Common myeloid progenitor, CD34-positive (primary cell): ENCODE data around the gene ADARB2.

Source experiments
- CTCF ChIA-PET: fragments of 350-600 bp; sonication (Branson Sonifier 250); formaldehyde crosslinking; loops from one replicate; lab custom pipeline; 2021; ENCODE audit warnings: antibody characterized with exemption; lab: Charles Lee
- POLR2A ChIA-PET: fragments of 350-600 bp; sonication (Branson Sonifier 250); formaldehyde crosslinking; loops from one replicate; lab custom pipeline; 2021; ENCODE audit warnings: antibody characterized with exemption; lab: Charles Lee
- DNase-seq, 3 donors: peaks; one replicate each; pipeline versions ENCODE4 v3.0.0 to v3.0.0-alpha.2; 2013
- H3K27ac ChIP-seq, 2 experiments: 1 replicate in 1 of 2; 2 replicates in 1 of 2; pipeline ENCODE4 v1.7.0; 2013; ENCODE audit warnings: inconsistent platforms in 2 of 2, low read length in 2 of 2, mild to moderate bottlenecking in 2 of 2, low read depth in 1 of 2, moderate library complexity in 1 of 2; ENCODE audit not compliant: severe bottlenecking in 2 of 2, insufficient read depth in 1 of 2, poor library complexity in 1 of 2
- H3K27me3 ChIP-seq, 5 experiments: replicated peaks in 2 of 5; 1 replicate in 3 of 5; 2 replicates in 2 of 5; pipeline versions ENCODE4 v1.6.1 to v1.7.0; 2013; ENCODE audit warnings: low read length in 4 of 5, mild to moderate bottlenecking in 2 of 5, moderate library complexity in 2 of 5, inconsistent platforms in 1 of 5; ENCODE audit not compliant: insufficient read depth in 5 of 5, control insufficient read depth in 4 of 5
- H3K36me3 ChIP-seq, 4 experiments: 1 replicate in 2 of 4; 2 replicates in 2 of 4; pipeline versions ENCODE4 v1.6.1 to v1.7.0; 2013; ENCODE audit warnings: low read length in 3 of 4, control low read depth in 1 of 4, mild to moderate bottlenecking in 1 of 4; ENCODE audit not compliant: control insufficient read depth in 4 of 4, insufficient read depth in 4 of 4
- H3K4me1 ChIP-seq, 4 experiments: 1 replicate in 3 of 4; 2 replicates in 1 of 4; pipeline versions ENCODE4 v1.6.1 to v1.7.1; 2013; ENCODE audit warnings: low read length in 3 of 4, mild to moderate bottlenecking in 3 of 4, control low read depth in 1 of 4, inconsistent platforms in 1 of 4, moderate library complexity in 1 of 4; ENCODE audit not compliant: control insufficient read depth in 4 of 4, insufficient read depth in 4 of 4; ENCODE audit errors: control extremely low read depth in 1 of 4
- H3K4me3 ChIP-seq, 7 experiments: 1 replicate in 4 of 7; 2 replicates in 3 of 7; pipeline versions ENCODE4 v1.5.1 to v1.7.0; 2013; ENCODE audit warnings: mild to moderate bottlenecking in 7 of 7, low read length in 6 of 7, moderate library complexity in 6 of 7, inconsistent platforms in 2 of 7, low read depth in 2 of 7, control low read depth in 1 of 7; ENCODE audit not compliant: insufficient read depth in 4 of 7, control insufficient read depth in 1 of 7; ENCODE audit errors: extremely low read depth in 1 of 7
- H3K9me3 ChIP-seq, 5 experiments: 1 replicate in 4 of 5; 2 replicates in 1 of 5; pipeline versions ENCODE4 v1.6.1 to v1.7.1; 2013; ENCODE audit warnings: low read length in 4 of 5, mild to moderate bottlenecking in 2 of 5, inconsistent platforms in 1 of 5, low read depth in 1 of 5, moderate library complexity in 1 of 5; ENCODE audit not compliant: control insufficient read depth in 4 of 5, insufficient read depth in 2 of 5; ENCODE audit errors: control extremely low read depth in 1 of 5
- WGBS: methylation state at CpG from one replicate; pipeline ENCODE4 v1.1.5; 2013; ENCODE audit not compliant: insufficient coverage; 5-methylcytosine and 5-hydroxymethylcytosine counted together

The ADARB2 gene

DNA sequence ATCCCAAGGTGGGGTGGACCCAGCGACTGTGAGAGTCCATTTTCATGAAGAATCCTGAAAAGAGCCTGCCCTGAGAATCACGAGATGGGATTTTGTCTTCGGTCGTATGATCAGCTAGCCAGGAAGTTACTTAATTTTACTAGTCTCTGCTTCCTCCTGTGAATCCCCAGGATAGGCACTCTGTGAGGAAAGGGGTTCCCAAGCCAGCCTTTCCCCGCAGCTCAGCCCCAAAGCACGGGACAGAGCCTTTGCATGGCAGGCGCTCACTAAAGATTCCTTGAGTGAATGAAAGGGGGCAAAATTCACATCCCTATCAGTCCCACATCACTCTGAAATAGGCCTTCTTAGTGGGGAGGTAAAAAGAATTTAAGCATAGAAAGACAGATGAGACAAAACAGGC, 219.6 kb downstream of the ADARB2 start:
- 96% methylated on average over 4 of the region's 7 CpGs for WGBS
- CTCF ChIA-PET = no interaction called here

DNA sequence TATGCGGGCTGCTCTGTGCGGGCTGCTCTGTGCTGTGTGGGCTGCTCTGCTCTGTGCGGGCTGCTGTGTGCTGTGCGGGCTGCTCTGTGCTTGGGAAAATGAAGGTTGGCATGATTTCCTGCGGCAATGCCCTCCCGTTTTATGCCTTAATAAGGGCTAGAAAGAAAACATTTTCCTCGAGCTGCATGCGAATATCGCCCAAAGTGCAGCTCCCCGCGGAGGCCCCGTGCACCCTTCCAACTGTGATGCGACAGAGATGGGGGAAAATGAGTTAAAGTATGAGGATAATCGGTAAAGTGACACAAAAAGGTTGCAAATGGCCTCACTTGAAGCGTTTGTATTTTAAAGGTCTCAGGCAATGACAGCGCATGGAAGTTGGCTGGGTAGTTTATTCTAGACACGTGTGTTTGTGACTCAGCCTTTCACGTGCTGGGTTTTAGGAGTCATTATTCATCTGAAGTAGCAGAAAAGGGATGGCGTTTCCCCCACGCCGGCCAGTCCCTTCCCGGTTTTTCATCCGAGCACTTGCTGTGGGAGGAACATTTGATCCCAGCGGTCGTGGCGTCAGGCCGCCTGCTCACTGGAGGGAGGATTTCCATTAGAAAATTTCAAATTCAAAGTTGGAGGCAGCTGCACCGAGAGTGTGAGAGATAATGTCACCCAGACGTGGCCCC, 220.7 kb downstream of the ADARB2 start:
- no peak for DNase-seq
- H3K4me1 ChIP-seq = no peaks in the 10 kb centered on the region
- no peaks in the 10 kb centered on the region for H3K36me3 ChIP-seq
- H3K4me3 ChIP-seq = no peak overlapping the region
- POLR2A ChIA-PET = no interaction called here
- H3K27ac ChIP-seq = no peak overlapping the region
- H3K27me3 ChIP-seq = no peaks in the 10 kb centered on the region
- CTCF ChIA-PET = no interaction called here
- H3K9me3 ChIP-seq = no peaks in the 10 kb centered on the region
- 88% methylated on average over 26 of the region's 29 CpGs for whole genome bisulfite sequencing

More for the DNA sequence above, 219.6 kb downstream of the ADARB2 start:
- Histone ChIP-seq H3K9me3 (no peaks in the 10 kb centered on the region), H3K27ac (no peak overlapping the region), H3K27me3 (peaks cover 0 to under 1% (median 0%) of the 10 kb centered on the region in 5 experiments), H3K4me1 (no peaks in the 10 kb centered on the region), H3K4me3 (no peak overlapping the region), H3K36me3 (no peaks in the 10 kb centered on the region)
- POLR2A ChIA-PET = no interaction called here
- no peak for DNase-seq

DNA sequence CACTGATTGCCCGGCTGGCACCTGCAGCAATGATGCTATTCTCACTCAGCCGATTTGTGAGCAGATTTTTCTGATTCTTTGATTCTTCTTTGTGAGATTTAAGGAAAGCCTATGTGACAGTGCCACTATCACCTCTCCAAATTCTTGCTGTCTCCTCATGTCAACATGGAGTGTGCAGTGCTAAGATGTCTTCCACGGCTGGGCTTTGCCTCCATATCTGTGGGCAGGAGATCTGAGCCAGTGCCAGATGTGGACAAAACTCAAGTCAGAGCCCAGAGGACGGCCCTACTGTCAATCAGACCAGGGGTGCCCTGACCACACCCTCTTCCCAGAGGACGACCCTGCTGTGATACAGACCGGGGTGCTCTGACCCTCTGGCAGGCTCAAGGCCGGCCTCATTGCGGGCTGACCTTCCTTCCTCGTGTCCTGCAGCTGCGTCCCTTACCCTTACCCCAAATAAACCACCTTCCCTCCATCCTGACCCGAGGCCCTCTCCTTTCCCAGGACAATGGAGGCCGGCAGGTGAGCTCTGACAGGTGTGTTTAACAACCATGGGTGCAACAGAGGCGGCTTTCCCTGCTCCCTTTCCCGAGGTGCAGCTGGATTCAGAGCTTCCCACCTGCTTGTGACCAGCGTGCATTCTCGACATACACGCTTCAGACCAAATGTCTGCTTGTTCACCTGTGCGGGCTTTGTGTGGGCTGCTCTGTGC, 221.4 kb downstream of the ADARB2 start:
- H3K27ac ChIP-seq = no peak overlapping the region
- H3K36me3 ChIP-seq = no peaks in the 10 kb centered on the region
- no peaks in the 10 kb centered on the region for H3K27me3 ChIP-seq
- no peak for DNase-seq
- ChIA-PET POLR2A (no interaction called here), CTCF (interaction anchor here (1.1 kb wide), 1 partner anchor 95 kb away, joined by 3 read pairs; no protein-coding TSS in a partner anchor)
- no peaks in the 10 kb centered on the region for H3K4me1 ChIP-seq
- H3K9me3 ChIP-seq = no peaks in the 10 kb centered on the region
- no peak overlapping the region for H3K4me3 ChIP-seq
- 92% methylated on average over 17 of the region's 18 CpGs for WGBS

DNA sequence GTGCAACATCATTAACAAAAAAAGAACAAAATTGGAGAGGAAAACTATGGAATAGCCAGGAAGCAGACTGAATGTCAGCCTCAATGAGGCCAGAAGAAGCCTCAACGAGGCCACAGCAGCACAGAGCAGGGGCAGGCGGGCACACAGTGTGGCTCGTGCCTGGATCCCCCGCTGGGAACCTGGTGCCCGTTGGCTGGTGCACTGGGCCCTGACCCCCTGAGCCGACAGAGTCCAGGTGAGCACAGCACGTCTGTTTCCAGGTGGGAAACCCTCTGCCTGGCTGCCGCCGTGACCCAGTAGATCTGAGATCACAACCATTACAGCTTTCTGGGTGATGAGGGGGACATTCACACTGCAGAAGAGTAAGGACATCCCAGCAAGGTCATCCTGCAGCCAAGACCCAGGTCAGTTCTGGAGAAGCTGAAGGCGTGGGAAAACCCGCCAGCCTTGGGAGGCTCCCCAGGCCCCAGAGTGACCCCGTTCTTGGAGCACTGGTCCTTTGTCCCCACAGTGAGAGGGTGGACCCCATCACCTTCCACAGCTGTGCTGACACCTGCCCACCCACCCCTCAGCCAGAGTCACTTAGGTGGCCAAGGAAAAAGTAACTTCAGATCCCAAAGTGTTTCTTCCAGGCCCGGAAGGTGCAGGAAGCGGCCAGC, 222.1 kb downstream of the ADARB2 start:
- ChIA-PET CTCF (interaction anchor here (1.1 kb wide), 1 partner anchor 95 kb away, joined by 3 read pairs; no protein-coding TSS in a partner anchor), POLR2A (no interaction called here)
- no peak overlapping the region for H3K4me3 ChIP-seq
- DNase-seq = no peak
- no peaks in the 10 kb centered on the region for H3K27me3 ChIP-seq
- WGBS = 97% methylated on average over 14 of the region's 14 CpGs
- H3K9me3 ChIP-seq = no peaks in the 10 kb centered on the region
- no peaks in the 10 kb centered on the region for H3K36me3 ChIP-seq
- H3K27ac ChIP-seq = no peak overlapping the region
- H3K4me1 ChIP-seq = no peaks in the 10 kb centered on the region

DNA sequence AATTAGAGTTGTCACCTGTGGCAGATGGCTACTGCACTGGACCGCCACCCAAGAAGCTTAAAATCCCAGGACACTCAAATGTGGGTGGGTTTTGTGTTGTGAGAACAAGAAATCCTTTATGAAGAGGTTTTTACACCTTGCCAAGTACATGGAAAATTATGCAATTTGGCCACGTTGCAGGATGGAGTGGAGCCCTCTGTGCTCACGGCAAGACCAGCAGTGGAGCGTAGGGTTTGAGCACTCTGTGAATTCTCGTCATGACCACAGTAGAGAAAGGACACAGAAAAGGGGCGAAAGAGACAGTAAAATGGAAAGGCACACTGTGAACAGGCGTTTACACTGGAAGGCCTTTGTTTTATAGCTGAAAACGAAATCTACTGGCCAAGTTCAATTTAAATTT, 222.6 kb downstream of the ADARB2 start:
- H3K36me3 ChIP-seq = no peaks in the 10 kb centered on the region
- DNase-seq = no peak
- POLR2A ChIA-PET = no interaction called here
- H3K27ac ChIP-seq = no peak overlapping the region
- no peaks in the 10 kb centered on the region for H3K9me3 ChIP-seq
- no peaks in the 10 kb centered on the region for H3K4me1 ChIP-seq
- no peak overlapping the region for H3K4me3 ChIP-seq
- CTCF ChIA-PET = interaction anchor here (1.1 kb wide), 1 partner anchor 94 kb away, joined by 3 read pairs; no protein-coding TSS in a partner anchor
- 93% methylated on average over 8 of the region's 8 CpGs for WGBS
- no peaks in the 10 kb centered on the region for H3K27me3 ChIP-seq

DNA sequence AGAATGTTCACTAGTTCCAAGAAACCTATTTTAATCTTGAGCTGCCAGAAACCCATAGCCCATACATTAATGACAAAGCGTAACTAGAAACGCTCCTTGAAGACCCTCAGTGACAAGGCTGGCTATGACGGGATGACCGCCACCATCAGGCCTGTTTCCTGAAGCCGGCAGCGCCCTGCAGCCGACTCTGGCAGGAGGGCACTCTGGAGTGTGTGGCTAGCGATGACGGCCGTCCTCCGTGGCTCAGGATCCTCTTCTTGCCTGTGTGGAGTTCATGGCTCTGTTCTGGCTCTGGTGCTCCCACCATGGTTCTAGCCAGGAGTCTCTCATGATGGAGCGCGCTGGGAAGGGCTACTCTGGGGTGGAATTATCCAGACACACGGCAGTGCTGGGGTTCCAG, 224.1 kb downstream of the ADARB2 start:
- no peak overlapping the region for H3K4me3 ChIP-seq
- H3K27me3 ChIP-seq = no peaks in the 10 kb centered on the region
- 96% methylated on average over 13 of the region's 14 CpGs for WGBS
- no peak for DNase-seq
- POLR2A ChIA-PET = no interaction called here
- H3K9me3 ChIP-seq = no peaks in the 10 kb centered on the region
- no peak overlapping the region for H3K27ac ChIP-seq
- CTCF ChIA-PET = interaction anchor here (0.6 to 1.2 kb wide), 2 partner anchors 25 to 68 kb away, joined by 3 read pairs; no protein-coding TSS in a partner anchor
- no peaks in the 10 kb centered on the region for H3K4me1 ChIP-seq
- no peaks in the 10 kb centered on the region for H3K36me3 ChIP-seq
